Kidney (tissue), 14 donors: ENCODE results near the gene HABP2. TPM values are rescaled to one million over a fixed set of nuclear protein-coding genes. Genes with fewer than 3 reads are reported as not detected.

Experiments used
- DNase-seq, 5 donors: peaks; one replicate each; pipeline ENCODE4 v3.0.0-alpha.2; 2013 to 2020
- FAIRE-seq: peaks from 2 replicates; lab custom pipeline; 2012; peaks lifted over from hg19 to GRCh38; lab: Jason Lieb, UNC
- H3K27ac ChIP-seq, 2 donors: one replicate each; pipeline ENCODE4 v1.7.0; 2013; ENCODE audit warnings: low read depth in 2 of 2, low read length in 2 of 2, inconsistent platforms in 1 of 2
- H3K27me3 ChIP-seq: one replicate; pipeline ENCODE4 v1.7.1; 2013; ENCODE audit warnings: low read length, inconsistent platforms; ENCODE audit not compliant: control insufficient read depth, insufficient read depth
- H3K36me3 ChIP-seq, 3 donors: one replicate each; pipeline versions ENCODE4 v1.7.0 to v1.7.1; 2013; ENCODE audit warnings: low read length in 3 of 3, control low read depth in 1 of 3, inconsistent platforms in 1 of 3; ENCODE audit not compliant: insufficient read depth in 3 of 3, control insufficient read depth in 2 of 3
- H3K4me1 ChIP-seq, 3 donors: one replicate each; pipeline versions ENCODE4 v1.7.0 to v1.7.1; 2013; ENCODE audit warnings: low read length in 3 of 3, inconsistent platforms in 1 of 3, low read depth in 1 of 3; ENCODE audit not compliant: control insufficient read depth in 2 of 3, insufficient read depth in 2 of 3
- H3K4me3 ChIP-seq, 3 donors: one replicate each; pipeline versions ENCODE4 v1.7.0 to v1.8.1; 2013; ENCODE audit warnings: low read length in 3 of 3, control low read depth in 1 of 3, inconsistent platforms in 1 of 3
- H3K9ac ChIP-seq, 3 donors: one replicate each; pipeline versions ENCODE4 v1.7.0 to v1.7.1; 2013; ENCODE audit warnings: low read length in 3 of 3, control low read depth in 1 of 3, inconsistent platforms in 1 of 3
- H3K9me3 ChIP-seq, 3 donors: one replicate each; pipeline versions ENCODE4 v1.7.0 to v1.7.1; 2013; ENCODE audit warnings: low read length in 3 of 3, control low read depth in 1 of 3, inconsistent platforms in 1 of 3; ENCODE audit not compliant: control insufficient read depth in 2 of 3, insufficient read depth in 1 of 3
- intact Hi-C: fragments of 100-400 bp; cut with DNase I; formaldehyde crosslinking; loops from one replicate; pipeline ENCODE4 v1.11.1; 2022
- polyA plus RNA-seq: library from polyadenylated mRNA; stranded (reverse); fragments of 350-450 nt; fragmentation: Illumina TruSeq; extraction: RNeasy Lipid Tissue Mini Kit (QIAGEN cat#74804); gene quantifications from one replicate; pipeline ENCODE4 v1.2.3, GENCODE V29; 2014; ENCODE audit warnings: low read depth, low replicate concordance; ENCODE audit not compliant: insufficient read depth
- total RNA-seq: library from RNA; stranded (reverse); fragmentation: NEBNext Ultra II Directional; extraction: Animal tissue kit (Norgen Biotek cat#: 25700); gene quantifications from one replicate; pipeline ENCODE4 v1.2.1, GENCODE V29; 2021
- TF ChIP-seq, protein P1 (sequence below): IDR thresholded peaks from 3 replicates; pipeline ENCODE4 v1.5.1; 2012; ENCODE audit warnings: mild to moderate bottlenecking, moderate library complexity, borderline replicate concordance; ENCODE audit not compliant: insufficient read depth; ENCODE audit errors: extremely low read depth
- donor health status: control.
- donor health status: control.
- donor health status: control.
- donor health status: control.
- donor health status: control.
- donor health status: DM: yes; HTN: yes; CAD: no.
- donor health status: Normal renal cell carcinoma (clear cell type).

The HABP2 gene
- total and polyA plus RNA-seq, 2 donors from 2014 or later, result 25.6 to 27.4 TPM

DNA sequence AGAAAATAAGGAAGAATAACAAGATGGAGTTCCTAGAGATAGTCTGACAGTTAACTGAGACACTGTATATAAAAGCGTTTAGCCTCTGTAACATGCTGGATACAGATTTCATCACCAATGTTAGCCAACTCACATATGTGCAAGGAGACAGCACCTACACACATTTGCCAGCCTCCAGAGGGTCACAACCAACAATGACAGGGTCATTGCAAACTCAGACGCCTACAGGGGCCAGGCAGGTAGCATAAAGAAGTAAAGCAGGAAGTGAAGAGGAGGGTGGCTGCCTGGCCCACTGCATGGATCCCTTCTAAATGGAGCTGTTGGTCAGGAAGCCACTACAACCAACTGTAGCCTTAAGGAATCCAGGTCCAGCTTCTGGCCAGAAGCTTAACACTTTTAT, 60.6 kb downstream of the HABP2 start:
- Histone ChIP-seq H3K9ac (no peak overlapping the region), H3K36me3 (no peaks in the 10 kb centered on the region), H3K4me3 (no peak overlapping the region), H3K27ac (no peak overlapping the region), H3K27me3 (no peaks in the 10 kb centered on the region), H3K9me3 (no peaks in the 10 kb centered on the region), H3K4me1 (no peaks in the 10 kb centered on the region)
- TF ChIP-seq, protein P1, sequence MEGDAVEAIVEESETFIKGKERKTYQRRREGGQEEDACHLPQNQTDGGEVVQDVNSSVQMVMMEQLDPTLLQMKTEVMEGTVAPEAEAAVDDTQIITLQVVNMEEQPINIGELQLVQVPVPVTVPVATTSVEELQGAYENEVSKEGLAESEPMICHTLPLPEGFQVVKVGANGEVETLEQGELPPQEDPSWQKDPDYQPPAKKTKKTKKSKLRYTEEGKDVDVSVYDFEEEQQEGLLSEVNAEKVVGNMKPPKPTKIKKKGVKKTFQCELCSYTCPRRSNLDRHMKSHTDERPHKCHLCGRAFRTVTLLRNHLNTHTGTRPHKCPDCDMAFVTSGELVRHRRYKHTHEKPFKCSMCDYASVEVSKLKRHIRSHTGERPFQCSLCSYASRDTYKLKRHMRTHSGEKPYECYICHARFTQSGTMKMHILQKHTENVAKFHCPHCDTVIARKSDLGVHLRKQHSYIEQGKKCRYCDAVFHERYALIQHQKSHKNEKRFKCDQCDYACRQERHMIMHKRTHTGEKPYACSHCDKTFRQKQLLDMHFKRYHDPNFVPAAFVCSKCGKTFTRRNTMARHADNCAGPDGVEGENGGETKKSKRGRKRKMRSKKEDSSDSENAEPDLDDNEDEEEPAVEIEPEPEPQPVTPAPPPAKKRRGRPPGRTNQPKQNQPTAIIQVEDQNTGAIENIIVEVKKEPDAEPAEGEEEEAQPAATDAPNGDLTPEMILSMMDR, result no peak
- DNase-seq (no peak), FAIRE-seq (no peak)
- intact Hi-C loops, result no loop called here

- Histone ChIP-seq H3K9ac (no peak overlapping the region), H3K27me3 (no peaks in the 10 kb centered on the region), H3K27ac (no peak overlapping the region), H3K36me3 (no peaks in the 10 kb centered on the region), H3K9me3 (no peaks in the 10 kb centered on the region), H3K4me1 (no peaks in the 10 kb centered on the region), H3K4me3 (no peak overlapping the region)
- TF ChIP-seq, protein P1, result no peak
- DNase-seq (no peak), FAIRE-seq (no peak)
- intact Hi-C loops, result no loop called here
Observed at GRCh38 chr10:113613977-113614690, 61.3 kb downstream of the HABP2 start.

DNA sequence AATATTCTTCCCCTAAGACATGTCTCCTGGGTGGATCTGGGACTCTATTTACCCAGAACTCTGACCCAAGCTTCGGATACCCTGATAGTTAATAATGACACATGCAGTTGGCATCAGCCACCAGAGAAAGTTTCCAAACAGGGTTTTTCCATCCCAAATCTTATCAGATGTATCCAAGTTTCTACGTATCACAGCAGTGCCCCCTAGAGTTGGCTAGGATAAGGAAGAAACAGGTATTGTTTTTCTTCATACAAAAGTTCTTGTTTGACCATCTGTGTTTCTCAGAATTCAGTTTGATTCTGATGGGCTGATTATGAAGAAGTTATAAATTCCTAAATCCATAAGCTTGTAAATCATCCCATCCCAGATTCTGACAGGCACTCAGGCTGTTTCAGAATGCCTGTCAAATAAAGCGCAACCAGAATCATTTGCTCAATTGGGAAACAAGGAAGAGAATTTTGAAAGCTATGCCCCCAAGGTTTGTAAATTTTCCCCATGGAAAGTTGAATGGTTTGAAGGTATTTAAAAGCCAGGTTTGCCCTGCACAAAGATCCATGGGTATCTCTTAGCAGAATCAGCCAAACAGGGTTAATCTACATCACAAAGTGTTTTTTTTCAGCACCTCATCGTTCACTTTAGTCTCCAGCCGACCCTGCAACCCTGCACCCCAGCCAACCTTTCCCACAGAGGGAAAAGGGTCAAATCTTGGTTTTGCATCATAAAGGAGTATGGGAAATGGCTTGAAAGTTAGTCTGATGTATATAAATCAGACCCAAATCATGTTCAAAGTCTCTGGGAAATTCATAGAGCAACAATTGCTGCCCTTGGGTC, 63.6 kb downstream of the HABP2 start:
- intact Hi-C loops, result no loop called here
- H3K36me3 ChIP-seq, result no peaks in the 10 kb centered on the region
- no peak overlapping the region for H3K27ac ChIP-seq
- DNase-seq (peak in 1 of 5 donors; percentile 58), FAIRE-seq (no peak)
- no peaks in the 10 kb centered on the region for H3K4me1 ChIP-seq
- H3K9me3 ChIP-seq, result no peaks in the 10 kb centered on the region
- H3K27me3 ChIP-seq, result no peaks in the 10 kb centered on the region
- no peak overlapping the region for H3K9ac ChIP-seq
- TF ChIP-seq, protein P1, result no peak
- H3K4me3 ChIP-seq, result no peak overlapping the region
